HG03442 (cell line): ENCODE data around the gene SCPEP1.
"Not testable (repeated sequence)": the region's sequence is repeated elsewhere in the genome, so short reads cannot be mapped to it uniquely, and the experiment has no call there.

ENCODE experiments used
- ATAC-seq: cut with Tn5 transposase; IDR thresholded peaks from one replicate; pipeline ENCODE4 v1.9.1; 2021; ENCODE audit warnings: mild to moderate bottlenecking, moderate library complexity; ENCODE audit not compliant: unreplicated experiment

SCPEP1 gene, protein sequence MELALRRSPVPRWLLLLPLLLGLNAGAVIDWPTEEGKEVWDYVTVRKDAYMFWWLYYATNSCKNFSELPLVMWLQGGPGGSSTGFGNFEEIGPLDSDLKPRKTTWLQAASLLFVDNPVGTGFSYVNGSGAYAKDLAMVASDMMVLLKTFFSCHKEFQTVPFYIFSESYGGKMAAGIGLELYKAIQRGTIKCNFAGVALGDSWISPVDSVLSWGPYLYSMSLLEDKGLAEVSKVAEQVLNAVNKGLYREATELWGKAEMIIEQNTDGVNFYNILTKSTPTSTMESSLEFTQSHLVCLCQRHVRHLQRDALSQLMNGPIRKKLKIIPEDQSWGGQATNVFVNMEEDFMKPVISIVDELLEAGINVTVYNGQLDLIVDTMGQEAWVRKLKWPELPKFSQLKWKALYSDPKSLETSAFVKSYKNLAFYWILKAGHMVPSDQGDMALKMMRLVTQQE

DNA sequence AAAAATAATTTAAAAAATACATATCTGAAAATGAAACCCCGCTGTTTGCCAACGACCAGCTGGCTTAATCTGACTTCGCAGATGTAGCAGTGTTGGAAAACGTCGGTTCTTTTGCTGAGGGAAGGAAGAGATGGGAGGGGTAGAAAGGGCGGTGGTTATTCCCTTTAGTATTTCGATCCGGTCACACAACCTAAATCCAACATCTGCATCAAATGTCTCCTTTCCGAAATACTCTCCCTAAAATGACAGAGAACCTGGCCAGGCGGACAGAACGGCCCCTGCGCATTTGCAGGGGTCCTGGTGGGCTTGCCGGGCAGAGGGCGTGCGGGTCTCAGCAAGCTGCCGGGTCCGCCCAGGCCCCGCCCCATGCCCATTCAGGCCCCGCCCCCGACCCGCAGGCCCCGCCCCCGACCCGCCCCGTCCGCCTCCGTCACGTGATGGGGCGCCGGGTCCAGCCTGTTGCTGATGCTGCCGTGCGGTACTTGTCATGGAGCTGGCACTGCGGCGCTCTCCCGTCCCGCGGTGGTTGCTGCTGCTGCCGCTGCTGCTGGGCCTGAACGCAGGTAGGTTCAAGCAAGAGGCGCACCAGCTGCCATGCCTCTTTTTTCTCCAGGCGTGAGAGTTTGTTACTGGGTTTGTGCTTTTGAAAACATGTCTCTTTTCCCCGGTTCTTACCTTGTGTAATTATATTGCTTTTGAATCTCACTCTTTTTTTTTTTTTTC lies at the start of gene SCPEP1:
SCPEP1 (plus strand) TSS at position 459 of the 723 bp plus-strand sequence; CDS start at position 488, 29 bp downstream.
- peak; percentile 67 for ATAC-seq

DNA sequence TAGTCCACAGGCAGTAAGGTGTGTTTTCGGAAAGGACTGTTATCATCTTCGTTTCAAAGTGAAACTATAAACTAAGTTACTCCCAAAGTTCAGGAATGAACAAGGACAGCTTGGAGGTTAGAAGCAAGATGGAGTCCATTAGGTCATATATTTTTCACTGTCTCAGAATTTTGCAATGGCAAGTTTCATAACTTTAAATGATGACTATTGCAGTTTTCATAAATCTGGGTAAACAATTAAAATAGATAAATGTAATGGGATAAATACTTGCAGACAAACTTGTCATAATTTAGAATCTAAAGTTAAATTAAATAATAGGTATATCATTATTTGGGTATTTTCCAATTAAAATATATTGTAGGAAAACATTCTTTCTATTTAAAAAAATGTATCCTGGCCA lies 49.3 kb upstream of the SCPEP1 start:
- no peak for ATAC-seq

DNA sequence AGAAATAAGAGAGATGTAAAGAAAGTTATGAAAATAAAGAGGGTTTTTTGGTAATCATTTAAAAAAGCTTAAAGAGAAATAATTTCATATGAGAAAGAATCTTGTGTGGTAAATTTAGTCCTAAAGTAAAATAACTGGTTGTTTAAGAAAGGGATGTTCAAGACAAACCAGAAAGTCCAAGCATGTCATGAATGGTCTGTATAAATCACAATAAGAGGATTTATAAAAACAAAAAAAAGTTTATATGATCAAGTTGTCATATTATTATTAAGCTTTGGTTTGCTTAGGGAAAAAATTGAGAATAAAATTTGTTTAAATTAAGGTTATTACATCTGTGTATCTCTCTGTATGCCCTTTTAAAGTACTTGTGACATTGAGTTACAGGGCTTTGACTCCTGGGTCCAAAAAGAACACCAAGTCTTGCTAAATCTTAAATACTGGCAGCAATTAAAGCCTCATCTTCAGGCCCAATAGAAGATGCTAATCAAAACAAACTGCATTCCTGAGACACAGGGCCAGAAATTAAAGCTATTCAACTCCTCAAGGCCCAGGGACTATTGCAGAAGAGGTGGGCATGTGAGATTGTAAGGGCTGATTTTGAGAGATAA lies 48.5 kb upstream of the SCPEP1 start:
- ATAC-seq: no peak

DNA sequence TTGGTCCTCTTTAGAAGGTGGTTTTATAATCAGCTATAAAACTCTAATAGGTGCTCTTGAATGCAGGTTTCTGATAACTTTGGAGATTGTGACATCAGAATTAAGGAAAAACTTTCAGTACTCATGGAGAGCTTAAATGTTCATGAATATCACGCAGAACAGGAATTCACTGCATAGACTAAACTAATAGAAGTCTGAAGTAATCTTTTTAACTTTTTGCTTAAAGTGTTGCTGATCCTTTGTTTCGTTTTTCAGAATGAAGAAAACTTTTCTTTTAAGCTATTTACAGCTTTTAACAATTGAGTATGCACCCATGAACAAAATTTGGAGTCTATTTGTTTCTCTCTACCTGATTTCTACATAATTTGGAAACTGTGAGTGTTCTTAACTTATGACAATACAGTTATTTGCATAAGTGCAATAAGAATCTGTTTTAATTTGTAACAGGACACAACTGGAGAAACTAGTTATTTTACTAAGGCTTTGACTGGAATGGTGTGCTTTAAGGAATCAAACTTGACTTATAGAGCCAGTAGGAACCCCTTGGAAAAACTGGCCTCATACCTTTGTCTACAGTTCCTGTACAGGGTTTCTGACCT lies 47.1 kb upstream of the SCPEP1 start:
- ATAC-seq: no peak

DNA sequence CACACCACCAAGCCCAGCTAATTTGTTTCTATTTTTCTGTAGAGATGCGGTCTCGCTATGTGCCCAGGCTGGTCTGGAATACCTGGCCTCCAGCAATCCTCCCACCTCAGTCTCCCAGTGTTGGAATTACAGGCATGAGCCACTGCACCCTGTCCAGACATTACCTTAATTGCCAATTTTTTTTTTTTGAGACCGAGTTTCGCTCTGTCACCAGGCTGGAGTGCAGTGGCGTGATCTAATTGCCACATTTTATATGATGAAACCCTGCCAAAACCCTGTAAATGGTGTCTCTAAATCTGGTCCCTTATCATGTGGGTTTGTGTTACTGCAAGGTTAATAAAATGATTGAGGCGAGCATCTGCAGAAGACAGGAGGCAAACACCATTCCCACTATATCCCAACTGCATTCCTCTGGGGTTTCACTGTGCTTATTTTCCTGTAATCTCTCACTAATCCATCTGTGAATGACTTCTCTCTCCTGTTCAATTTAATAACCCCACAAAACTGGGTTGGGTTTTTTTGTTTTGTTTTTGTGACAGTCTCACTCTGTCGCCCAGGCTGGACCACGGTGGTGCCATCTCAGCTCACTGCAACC lies 44.7 kb upstream of the SCPEP1 start:
- no peak for ATAC-seq

DNA sequence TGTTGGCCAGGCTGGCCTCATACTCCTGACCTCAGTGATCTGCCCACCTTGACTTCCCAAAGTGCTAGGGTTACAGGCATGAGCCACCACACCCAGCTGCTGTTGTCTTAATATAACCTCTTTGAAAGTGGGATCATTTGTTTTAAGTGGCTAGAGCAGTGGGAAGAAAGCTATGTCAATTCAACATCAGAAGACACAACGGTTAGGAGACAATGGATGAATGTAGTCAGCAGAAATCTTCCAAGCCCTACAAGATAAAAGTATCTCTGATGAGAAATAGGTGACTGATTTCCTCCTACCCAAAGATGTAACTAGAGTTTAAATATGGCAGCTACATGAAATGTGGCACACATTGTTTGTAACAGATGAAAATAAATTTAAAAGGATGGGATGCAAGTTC lies 44.1 kb upstream of the SCPEP1 start:
- ATAC-seq: no peak

DNA sequence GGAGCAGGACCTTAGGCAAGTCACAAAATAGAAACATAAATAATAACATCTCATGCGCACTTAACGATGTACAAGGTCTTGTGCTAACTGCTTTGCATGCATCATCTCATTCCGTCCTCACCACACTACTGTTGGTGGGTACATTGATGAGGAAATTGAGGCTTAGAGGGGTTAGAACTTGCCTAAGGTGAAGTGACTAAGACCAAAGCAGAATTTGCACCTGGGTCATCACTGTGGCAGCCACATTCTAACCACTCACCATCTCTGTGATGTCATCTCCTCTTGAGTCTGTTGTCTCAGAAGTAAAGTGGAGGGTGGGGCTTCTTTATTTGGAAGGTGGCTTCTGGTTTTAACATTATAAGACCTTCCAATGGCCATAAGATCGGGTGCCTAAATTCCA lies 43.7 kb upstream of the SCPEP1 start:
- no peak for ATAC-seq

DNA sequence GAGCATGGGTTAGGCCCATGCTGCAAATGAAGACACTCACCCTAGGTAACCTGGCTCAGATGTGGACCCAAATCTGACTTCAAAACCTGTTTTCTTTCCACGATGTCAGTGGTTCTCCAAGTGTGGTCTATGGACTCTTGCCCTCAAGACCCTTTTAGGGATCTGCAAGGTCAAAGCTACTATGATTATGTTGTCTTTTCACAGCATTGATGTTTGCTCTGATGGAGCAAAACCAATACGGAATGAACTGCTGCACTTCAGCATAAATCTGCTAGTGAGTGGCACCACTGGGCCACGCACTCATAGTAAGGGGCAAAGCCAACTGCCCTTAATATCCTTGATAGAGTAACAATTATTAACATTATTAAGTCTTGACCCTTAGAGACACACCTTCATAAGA lies 42.5 kb upstream of the SCPEP1 start:
- ATAC-seq: no peak

DNA sequence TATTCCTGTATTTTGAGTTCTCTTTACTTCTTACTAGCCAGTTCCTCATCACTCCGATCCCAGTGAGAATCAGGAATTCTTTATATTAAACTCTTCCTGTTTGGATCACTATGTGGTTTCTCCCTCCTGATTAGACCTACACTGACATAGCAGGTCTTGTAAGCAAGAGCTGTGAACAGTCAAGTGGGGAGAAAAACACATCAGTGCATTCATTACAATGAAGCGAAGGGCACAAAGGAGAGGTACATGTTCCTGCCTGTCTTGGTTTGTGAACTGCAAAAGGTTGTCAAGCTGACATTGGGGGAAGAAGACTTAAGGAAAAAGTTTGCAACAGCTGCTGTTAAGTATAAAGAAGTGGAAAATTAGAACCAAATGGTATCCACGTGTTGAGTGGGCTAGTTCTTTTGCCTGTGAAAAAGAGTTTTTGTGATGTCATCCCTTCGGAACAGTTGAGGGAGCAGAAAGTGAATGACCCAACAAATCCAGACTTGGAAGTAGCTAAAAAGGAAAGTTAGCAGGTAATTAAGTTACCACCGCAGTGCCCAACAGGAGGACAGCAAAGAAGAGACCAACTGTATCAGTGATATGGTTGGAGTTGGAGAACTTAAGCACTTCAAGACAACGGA lies 41.1 kb upstream of the SCPEP1 start:
- no peak for ATAC-seq

DNA sequence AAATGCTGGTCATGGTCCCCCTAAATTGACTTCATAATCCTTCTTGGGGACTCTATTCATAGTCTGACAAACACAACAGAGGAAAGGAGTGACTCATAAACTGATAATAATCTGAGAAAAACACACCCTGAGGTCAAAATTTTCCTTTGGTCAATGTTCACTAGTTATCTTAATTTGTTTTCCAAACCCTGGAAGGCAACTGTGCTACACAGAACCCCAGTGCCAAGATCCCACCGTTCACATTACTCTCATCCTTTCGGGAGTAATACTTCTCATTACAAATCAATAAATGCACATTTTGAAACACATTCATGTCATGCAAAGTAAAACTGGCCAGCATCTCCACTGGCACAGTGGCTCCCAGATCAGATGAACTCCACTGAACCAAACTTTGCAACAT lies 40.2 kb upstream of the SCPEP1 start:
- ATAC-seq: no peak

DNA sequence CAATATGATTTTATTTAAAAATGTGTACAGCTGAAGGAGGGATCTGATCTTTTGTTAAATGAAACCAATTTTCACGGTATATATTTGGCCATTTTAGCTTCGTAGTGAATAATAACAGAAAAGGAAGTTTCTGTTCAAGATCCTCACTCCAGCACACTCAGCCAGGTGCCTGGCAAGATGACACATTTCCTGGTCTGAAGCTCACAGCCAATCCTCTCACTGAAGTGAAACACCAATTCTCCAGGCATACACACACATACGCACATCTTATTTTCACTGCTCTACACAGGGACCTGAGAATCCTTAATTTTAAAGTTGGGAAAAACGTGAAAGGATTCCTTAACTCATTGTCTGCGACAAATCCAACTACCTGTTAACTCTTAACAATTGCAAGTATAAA lies 39.7 kb upstream of the SCPEP1 start:
- not testable (repeated sequence) for ATAC-seq

DNA sequence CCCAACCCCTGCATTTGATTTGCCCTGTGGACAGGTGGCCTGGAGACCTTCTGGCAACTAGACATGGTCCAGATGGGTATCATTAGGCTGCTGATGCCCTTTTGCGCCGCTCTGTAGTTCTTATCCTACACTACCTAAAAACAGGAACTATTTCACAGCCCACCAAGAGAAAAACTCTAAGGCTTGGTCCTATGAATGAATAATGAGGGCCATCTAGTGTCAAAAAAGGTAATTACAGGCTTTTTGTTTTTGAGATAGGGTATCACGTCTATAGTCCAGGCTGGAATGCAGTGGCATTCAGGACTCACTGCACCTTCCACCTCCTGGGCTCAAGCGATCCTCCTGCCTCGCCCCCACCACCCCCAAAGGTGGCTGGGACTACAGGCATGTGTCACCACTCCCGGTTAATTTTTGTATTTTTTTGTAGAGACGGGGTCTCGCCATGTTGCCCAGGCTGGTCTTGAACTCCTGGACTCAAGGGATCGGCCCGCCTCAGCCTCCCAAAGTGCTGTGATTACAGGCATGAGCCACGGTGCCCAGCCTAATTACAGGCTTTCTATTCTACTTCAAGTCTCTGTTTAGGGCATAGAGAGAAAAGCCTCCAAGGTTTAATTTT lies 38.0 kb upstream of the SCPEP1 start:
- no peak for ATAC-seq

DNA sequence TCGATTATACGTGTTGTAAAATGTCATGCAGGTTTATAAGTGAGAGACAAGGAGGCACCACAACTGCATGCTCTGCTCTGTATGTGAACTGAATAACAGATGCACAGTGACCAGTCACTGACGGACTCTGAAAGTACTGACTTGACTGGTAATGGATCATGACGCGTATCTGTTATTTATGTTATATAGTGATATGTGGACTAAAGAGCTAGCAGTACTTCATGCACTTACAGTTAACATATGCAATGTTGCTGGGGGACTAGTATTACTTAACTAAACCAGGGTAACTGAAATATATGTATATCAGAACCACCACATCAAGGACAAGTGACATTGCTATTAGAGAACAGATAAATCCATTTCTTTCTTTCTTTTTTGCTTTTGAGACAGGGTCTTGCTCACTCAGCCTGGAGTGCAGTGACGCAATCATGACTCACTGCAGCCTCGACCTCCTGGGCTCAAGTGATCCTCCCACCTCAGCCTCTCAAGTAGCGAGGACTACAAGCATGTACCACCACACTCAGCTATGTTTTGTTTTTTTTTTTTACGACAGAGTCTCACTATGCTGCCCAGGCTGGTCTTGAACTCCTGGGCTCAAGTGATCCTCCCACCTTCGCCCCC lies 34.3 kb upstream of the SCPEP1 start:
- no peak for ATAC-seq

DNA sequence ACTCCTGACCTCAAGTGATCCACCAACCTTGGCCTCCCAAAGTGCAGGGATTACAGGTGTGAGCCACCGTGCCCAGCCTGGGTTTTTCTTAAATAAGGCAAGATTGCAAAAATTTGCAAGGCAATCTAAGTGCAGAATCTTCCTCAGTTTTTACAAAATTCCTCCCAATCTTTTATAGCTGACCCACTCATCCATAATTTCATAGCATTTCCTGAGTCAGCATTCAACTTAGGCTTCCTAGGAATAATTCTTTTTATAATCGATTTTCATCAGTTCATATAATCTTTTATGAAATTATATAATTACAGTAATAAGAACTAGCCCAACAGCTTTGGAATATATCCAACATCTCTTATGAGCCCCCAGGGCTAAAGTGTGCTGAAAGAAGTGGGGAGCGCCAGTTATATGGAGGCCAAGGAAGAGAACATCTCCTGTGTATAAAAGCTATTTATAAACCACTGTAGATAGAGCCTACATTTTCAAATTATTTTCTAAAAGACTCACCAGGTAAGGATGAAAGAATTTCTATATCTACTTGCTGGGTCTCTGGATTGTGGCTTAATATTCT lies 31.9 kb upstream of the SCPEP1 start:
- no peak for ATAC-seq

DNA sequence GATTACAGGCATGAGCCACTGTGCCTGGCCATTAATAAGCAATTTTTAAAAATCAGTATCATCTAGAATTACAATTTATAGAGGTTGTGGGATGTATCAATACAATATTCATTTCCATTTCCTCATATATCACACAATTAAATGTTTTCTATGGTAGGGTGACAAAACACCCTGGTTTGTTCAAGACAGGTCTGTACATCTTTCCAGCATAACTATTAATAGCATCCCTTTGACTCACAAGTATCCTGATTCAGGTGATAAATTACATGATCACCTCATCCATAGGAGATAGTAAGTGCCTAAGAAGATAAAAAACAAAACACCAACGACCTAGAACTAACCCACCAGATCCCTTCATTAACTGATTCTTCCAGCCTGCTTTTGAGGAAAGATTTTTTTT lies 30.2 kb upstream of the SCPEP1 start:
- no peak for ATAC-seq

DNA sequence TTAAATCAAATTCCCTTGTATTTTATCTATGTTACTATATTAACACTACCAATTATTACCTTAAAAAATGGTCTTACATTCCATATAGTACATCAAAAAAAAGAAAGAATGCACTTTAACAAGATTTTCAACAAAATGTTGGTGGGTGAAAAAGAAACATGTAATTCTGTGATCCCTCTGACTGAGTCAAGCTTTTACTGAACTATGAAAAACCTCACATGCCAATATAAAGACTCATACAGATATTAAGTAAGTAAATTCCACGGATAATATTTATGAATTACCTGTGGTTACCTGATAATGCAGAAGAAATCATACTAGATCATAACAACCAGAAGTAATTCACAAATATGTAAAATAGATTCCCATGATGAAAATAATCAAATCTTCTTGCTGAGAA lies 29.4 kb upstream of the SCPEP1 start:
- no peak for ATAC-seq

DNA sequence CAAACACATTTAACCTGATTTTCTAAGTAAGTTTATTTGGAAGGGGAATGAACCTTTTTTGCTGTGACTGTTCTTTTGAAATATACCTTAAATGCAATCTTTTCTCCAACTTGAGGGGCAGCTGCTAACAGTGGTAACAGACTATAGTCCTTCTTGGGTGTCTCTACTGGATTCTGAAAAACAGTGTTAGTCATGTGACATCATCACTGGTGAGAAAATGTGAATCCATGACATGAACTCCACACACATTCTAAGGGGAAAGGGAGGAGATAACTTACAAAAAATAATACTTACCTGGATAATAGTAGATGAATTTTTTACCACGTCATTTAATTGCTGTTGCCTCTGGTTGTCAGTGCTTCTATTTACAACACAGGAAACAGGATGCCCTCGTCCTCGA lies 28.3 kb upstream of the SCPEP1 start:
- no peak for ATAC-seq

DNA sequence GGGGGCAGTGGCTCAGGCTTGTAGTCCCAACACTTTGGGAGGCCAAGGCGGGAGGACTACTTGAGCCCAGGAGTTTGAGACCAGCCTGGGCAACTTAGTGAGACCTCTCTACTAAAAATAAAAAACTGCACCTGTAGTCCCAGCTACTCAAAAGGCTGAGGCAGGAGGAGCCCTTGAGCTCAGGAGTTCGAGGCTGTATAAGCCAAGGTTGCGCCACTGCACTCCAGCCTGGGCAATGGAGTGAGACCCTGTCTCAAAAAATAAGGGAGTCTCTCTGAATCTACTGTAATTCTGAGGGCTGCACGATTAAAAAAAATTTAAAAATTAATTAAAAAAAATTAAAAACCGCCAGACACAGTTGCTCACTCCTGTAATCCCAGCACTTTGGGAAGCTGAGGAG lies 20.9 kb upstream of the SCPEP1 start:
- no peak for ATAC-seq
